BLaER1 (cell line): Measurements from ENCODE around the gene LRRC74A.

ENCODE experiments used
- H3K27ac ChIP-seq: shearing (Covaris generic); formaldehyde crosslinking; 2 replicates; pipeline ENCODE4 v1.8.1; 2022
- H3K27me3 ChIP-seq: shearing (Covaris generic); formaldehyde crosslinking; 2 replicates; pipeline ENCODE4 v1.8.1; 2022
- H3K36me3 ChIP-seq: shearing (Covaris generic); formaldehyde crosslinking; 2 replicates; pipeline ENCODE4 v1.8.1; 2022
- H3K4me1 ChIP-seq: shearing (Covaris generic); formaldehyde crosslinking; 2 replicates; pipeline ENCODE4 v1.8.1; 2022
- H3K4me2 ChIP-seq: shearing (Covaris generic); formaldehyde crosslinking; 2 replicates; pipeline ENCODE4 v1.8.1; 2022
- H3K4me3 ChIP-seq: shearing (Covaris generic); formaldehyde crosslinking; 2 replicates; pipeline ENCODE4 v1.8.1; 2022
- H3K9ac ChIP-seq: shearing (Covaris generic); formaldehyde crosslinking; 2 replicates; pipeline ENCODE4 v1.8.1; 2022
- H3K9me3 ChIP-seq: shearing (Covaris generic); formaldehyde crosslinking; 2 replicates; pipeline ENCODE4 v1.8.1; 2022
- H4K20me1 ChIP-seq: shearing (Covaris generic); formaldehyde crosslinking; 2 replicates; pipeline ENCODE4 v1.8.1; 2022
- Cebpa-rat ChIP-seq: shearing (Covaris generic); IDR thresholded peaks from 2 replicates; pipeline ENCODE4 v1.8.1; 2022

LRRC74A gene

DNA sequence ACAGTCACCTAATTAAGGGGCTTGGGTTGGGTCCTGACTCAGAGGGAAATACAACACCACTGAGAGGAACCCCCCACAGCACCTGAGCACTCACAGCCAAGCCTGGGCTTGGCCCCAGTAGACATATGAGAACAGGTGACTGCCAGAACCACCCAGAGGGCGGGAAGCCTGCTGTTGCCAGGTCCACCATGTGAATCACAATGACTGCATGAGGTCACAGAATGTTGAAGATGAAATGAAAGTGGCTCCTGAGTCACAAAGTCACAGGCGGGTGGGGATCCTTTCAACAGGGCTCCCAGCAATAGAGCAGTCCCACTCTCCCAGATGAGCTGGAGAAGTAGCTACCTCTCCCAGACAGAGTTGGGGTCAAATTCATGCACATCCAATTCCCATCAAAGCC is at the start of gene LRRC74A:
Gene LRRC74A (plus strand): TSS at position 287 of the 400 bp plus-strand sequence. CDS start 290 bp downstream, outside the sequence.
- Histone ChIP-seq H3K9ac (no peak within 1 kb of the TSS), H3K4me3 (no peak within 1 kb of the TSS), H3K4me1 (no peaks in the 10 kb centered on the region), H3K36me3 (no peaks in the 10 kb centered on the region), H3K27me3 (no peaks in the 10 kb centered on the region), H3K4me2 (no peak within 1 kb of the TSS), H4K20me1 (no peaks in the 10 kb centered on the region), H3K9me3 (peaks cover 4% of the 10 kb centered on the region; the same call in 1 of the 2 replicates), H3K27ac (no peak within 1 kb of the TSS)
- no peak for TF ChIP-seq Cebpa-rat

DNA sequence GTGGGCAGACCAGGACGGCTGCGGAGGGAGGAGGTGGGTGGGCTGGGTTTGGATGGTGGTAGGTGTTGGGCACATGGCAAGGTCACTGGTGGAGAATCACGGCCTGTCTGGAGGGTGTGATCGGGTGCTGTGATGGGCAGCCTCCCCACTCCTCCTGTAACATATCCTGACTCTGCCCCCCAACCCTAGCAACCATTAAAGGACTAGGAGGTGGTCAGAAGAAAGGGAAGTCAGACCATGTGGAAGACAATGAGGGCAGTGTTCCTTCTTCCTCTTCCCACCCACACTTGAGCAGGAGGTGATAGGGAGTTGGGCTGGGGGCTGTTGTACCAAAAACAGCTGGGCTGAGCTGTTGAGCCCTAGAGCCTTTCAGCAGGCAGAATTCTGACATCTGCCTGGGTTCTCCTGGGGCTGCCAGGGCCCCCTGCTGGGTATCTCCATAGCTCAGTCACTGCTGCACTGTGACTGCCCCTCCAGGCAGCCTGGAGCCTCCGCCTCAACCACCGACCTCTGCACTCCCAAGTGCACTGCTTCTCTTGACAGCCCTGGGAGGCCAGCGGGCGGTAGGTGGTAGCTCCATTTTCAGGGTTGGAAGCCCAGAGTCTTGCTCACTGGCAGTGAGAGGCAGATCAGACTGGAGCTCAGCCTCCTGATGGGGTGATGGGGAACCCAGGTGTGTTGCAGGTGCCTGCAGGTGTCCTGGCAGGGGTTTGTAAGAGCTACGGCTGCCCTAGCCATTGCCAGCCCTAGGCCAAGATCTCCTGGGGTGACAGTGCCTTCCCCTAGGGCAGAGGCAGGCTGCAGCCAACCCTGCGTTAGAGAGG is 49.6 kb upstream of the LRRC74A start:
- Histone ChIP-seq H3K4me2 (no peak overlapping the region), H3K4me3 (no peak overlapping the region), H3K9ac (no peak overlapping the region), H3K9me3 (no peaks in the 10 kb centered on the region), H3K27me3 (no peaks in the 10 kb centered on the region), H3K36me3 (peaks cover 24% of the 10 kb centered on the region), H3K4me1 (peaks cover 21% of the 10 kb centered on the region), H4K20me1 (no peaks in the 10 kb centered on the region), H3K27ac (no peak overlapping the region)
- TF ChIP-seq Cebpa-rat: no peak

DNA sequence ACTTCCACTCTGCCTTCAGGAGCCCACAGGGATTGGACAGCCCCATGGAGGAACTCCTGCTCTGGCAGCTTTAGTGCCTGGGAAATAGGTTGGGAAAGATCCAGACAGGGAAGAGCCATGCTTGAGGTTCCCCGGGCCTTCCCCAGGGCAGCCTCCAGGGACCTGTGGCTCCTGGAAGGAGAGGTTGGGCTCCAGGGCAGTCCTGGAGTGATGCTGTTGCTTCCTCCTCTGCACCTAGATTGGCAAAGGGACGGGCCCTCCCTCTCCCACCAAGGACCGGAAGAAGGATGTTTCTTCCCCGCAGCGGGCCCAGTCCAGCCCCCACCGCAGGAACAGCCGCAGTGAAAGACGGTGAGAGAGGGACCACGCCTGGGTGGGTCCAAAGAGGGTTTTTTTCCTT is 48.5 kb upstream of the LRRC74A start:
- H3K4me2 ChIP-seq: no peak overlapping the region; the same call in 1 of the 2 replicates
- TF ChIP-seq Cebpa-rat: no peak
- H3K27me3 ChIP-seq: no peaks in the 10 kb centered on the region
- H3K9ac ChIP-seq: no peak overlapping the region
- H3K4me3 ChIP-seq: no peak overlapping the region
- no peaks in the 10 kb centered on the region for H3K9me3 ChIP-seq
- H4K20me1 ChIP-seq: 0 out of 2 replicates have a peak, but pooled peaks cover 4% of the 10 kb centered on the region
- H3K27ac ChIP-seq: no peak overlapping the region
- peaks cover 25% of the 10 kb centered on the region for H3K4me1 ChIP-seq
- H3K36me3 ChIP-seq: peaks cover 34% of the 10 kb centered on the region

DNA sequence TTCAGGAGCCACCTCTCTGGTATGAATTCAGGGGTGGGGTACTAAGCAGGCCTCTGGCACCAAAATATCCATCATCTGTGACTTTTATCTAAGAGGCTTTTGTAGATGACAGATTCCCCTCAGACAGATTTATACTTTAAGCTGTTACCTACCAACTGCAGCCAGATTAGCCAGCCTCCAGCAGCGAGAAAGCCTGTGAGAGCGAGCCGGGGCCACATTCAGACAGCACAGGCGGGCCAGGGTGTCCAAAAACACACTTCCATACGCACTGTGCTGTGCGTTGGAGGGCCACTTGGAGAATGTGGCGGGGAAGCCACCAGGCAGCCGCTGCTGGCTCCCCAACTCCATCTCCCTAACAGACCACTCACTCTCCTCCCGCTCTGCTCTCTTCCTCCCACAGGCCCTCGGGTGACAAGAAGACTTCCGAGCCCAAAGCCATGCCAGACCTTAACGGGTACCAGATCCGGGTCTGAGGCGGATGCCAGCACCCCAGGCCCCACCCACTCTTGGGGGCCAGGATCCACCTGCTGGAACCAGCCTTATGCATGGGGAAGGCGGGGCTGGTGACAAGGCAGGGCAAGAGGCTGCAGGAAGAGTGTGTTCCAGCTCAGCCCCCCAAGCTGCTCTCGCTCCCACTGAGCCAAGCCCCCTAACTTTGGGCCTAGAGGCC is 47.5 kb upstream of the LRRC74A start:
- peaks cover 5% of the 10 kb centered on the region; the same call in 1 of the 2 replicates for H4K20me1 ChIP-seq
- no peaks in the 10 kb centered on the region for H3K9me3 ChIP-seq
- no peak for TF ChIP-seq Cebpa-rat
- no peaks in the 10 kb centered on the region for H3K27me3 ChIP-seq
- no peak overlapping the region for H3K4me2 ChIP-seq
- H3K9ac ChIP-seq: no peak overlapping the region
- no peak overlapping the region for H3K4me3 ChIP-seq
- peaks cover 42% of the 10 kb centered on the region for H3K36me3 ChIP-seq
- H3K27ac ChIP-seq: no peak overlapping the region
- peaks cover 25% of the 10 kb centered on the region for H3K4me1 ChIP-seq

DNA sequence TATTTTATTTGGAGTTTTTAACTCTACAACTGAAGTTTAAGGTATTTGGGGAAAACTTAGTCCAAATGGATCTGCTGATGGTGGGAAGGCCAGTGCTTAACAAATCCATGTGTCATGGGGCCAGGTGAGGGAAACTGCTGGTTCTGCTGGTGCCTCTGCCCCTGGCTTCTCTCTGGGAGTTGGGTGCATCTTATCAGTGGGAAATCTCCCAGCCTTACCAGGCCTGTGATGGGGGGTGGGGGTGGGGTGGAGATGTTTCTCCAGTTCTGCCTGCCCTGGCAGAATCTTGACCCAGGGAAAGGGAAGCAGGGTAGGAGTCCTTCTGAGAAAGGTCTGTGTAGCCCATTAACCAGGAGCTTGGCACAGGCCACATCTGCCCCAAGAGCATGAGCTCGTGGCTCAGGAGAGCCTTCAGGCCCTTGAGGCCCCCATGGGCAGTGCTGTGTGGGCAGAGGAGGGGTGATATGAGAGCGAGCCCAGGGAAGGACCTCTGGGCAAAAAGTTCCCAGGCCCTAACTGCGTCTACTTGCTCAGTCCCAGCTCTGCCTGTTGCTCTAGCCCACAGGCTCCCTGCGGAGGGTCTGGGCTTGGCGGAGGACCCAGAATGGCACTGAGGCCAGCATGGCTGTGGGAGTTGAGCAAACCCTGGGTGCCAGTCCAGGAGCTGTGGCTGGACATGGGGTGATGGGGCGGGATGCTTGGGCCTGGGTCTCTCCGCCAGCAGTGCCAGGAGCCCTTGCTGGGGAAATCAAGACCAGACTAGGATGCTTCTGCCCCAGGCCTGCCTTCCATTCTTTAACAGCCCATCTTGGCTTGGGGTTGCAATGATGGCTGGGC is 46.8 kb upstream of the LRRC74A start:
- Histone ChIP-seq H3K36me3 (peaks cover 50% of the 10 kb centered on the region), H3K4me2 (no peak overlapping the region), H3K9me3 (no peaks in the 10 kb centered on the region), H3K4me1 (peaks cover 25% of the 10 kb centered on the region), H4K20me1 (peaks cover 13% of the 10 kb centered on the region; the same call in 1 of the 2 replicates), H3K4me3 (no peak overlapping the region), H3K9ac (no peak overlapping the region), H3K27ac (no peak overlapping the region), H3K27me3 (no peaks in the 10 kb centered on the region)
- TF ChIP-seq Cebpa-rat: no peak

DNA sequence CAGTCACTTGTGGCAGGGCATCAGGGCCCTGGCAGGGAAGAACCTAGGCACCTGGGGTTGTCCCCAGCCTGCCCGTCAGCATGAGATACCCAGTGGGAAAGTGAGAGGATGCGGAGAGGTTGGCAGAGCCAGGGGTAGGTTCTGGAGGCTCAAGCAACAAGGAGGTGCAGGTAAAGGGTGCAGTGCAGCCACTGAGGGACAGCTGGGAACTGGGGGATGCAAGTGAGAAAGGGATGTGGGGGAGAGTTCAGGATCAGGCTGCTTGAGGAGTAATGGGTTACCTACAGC is 46.2 kb upstream of the LRRC74A start:
- no peaks in the 10 kb centered on the region for H3K27me3 ChIP-seq
- peaks cover 50% of the 10 kb centered on the region for H3K36me3 ChIP-seq
- no peak overlapping the region for H3K9ac ChIP-seq
- H3K9me3 ChIP-seq: no peaks in the 10 kb centered on the region
- no peak overlapping the region for H3K4me2 ChIP-seq
- H3K27ac ChIP-seq: no peak overlapping the region
- H3K4me1 ChIP-seq: peaks cover 25% of the 10 kb centered on the region
- no peak for TF ChIP-seq Cebpa-rat
- no peak overlapping the region for H3K4me3 ChIP-seq
- peaks cover 14% of the 10 kb centered on the region; the same call in 1 of the 2 replicates for H4K20me1 ChIP-seq

DNA sequence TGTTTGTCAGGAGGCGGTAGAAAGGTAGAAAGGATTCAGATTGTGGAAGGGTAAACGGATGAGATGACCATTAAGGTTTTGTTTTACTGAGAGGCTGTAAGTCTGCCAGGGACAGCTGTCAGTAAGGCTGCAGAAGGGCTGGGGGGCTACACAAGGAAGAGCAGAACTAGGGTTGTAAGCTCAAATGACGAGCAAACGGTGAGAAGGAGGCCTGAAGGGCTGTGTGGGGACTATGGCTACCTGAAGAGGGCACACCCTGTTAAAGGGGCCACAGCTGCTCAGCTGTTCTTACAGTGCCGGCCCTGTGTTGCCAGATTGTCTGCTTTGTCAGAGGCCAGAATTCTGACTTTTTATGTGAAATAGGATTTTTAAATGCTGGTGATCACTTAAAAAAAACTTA is 45.8 kb upstream of the LRRC74A start:
- TF ChIP-seq Cebpa-rat: no peak
- Histone ChIP-seq H3K9me3 (no peaks in the 10 kb centered on the region), H3K4me1 (peaks cover 25% of the 10 kb centered on the region), H3K36me3 (peaks cover 51% of the 10 kb centered on the region), H3K4me3 (no peak overlapping the region), H3K27ac (no peak overlapping the region), H3K9ac (no peak overlapping the region), H3K4me2 (no peak overlapping the region), H4K20me1 (peaks cover 14% of the 10 kb centered on the region; the same call in 1 of the 2 replicates), H3K27me3 (no peaks in the 10 kb centered on the region)

DNA sequence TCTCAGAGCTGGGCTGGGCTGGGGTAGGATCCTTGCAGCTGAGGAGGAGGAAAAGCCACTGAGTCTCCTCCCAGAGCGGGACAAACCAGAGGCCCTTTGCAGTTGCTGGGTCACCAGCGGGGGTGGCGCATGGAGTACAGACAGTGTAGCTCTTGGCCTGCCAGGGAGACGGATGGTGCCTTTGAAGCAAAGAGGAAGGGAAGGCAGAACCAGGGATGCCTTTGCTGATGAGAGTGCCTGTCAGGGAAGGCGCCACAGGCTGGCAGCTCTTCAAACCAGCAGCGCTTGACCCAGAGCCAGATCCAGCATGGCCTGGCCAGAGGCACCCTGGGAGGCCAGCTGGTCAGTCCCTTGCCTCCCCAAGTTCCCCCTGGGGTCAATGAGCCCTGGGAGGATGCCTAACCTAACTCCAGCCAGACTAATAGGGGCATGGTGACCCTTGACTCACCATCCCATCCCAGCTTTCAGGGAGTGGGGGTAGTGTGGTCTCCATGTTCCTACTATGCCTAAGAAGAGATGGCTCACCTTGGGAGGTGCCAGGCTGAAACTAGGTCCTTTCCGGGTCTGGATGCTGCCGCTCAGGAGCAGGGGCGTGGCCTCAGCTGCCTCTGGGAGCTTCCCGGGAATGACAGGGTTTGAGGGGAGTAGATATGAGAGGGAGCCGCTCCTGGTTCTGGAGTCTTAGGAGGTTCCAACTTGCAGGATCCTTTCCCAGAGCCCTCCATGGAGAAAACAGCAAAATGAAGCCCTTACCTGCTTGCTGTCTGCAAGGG is 45.1 kb upstream of the LRRC74A start:
- Histone ChIP-seq H3K9me3 (no peaks in the 10 kb centered on the region), H3K9ac (no peak overlapping the region), H3K27ac (0 out of 2 replicates have a peak overlapping the region, but pooled peaks have one; percentile 12), H3K4me3 (no peak overlapping the region), H3K4me1 (peaks cover 25% of the 10 kb centered on the region), H3K4me2 (no peak overlapping the region), H3K27me3 (no peaks in the 10 kb centered on the region), H3K36me3 (peaks cover 58% of the 10 kb centered on the region), H4K20me1 (peaks cover 14% of the 10 kb centered on the region; the same call in 1 of the 2 replicates)
- no peak for TF ChIP-seq Cebpa-rat

DNA sequence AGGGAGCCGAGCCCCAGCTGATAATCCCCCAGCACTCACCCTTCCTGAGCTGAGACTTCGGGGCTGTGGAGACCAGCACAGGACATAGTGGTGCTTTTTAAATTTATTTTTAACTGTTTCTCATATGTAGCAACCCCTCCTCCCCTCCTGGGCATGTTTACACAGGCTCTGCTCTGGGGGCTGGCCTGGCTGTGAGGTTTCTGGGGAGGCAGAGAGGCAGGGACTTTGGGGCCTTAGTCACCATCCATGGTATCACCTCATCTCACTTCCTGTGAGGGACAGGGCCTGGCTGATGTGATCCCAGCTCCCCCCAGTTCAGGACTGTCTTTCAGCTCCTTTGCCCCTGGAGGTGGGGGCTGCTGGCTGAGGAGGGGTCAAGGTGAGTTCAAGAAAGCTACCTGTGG is 44.6 kb upstream of the LRRC74A start:
- TF ChIP-seq Cebpa-rat: no peak
- H3K36me3 ChIP-seq: peaks cover 64% of the 10 kb centered on the region
- peaks cover 14% of the 10 kb centered on the region; the same call in 1 of the 2 replicates for H4K20me1 ChIP-seq
- no peak overlapping the region for H3K4me2 ChIP-seq
- H3K4me1 ChIP-seq: peaks cover 25% of the 10 kb centered on the region
- H3K9me3 ChIP-seq: no peaks in the 10 kb centered on the region
- no peak overlapping the region for H3K4me3 ChIP-seq
- H3K27ac ChIP-seq: peak overlapping the region; percentile 59; the same call in 1 of the 2 replicates
- H3K27me3 ChIP-seq: no peaks in the 10 kb centered on the region
- H3K9ac ChIP-seq: no peak overlapping the region
